ENCODE data around the gene CA10. TPM values are rescaled to one million over a fixed set of nuclear protein-coding genes. Genes with fewer than 3 reads are reported as not detected.

CA10 gene
- total RNA-seq, 4 donors from 2014 or later, result not detected

- H3K27me3 ChIP-seq, result no peaks in the 10 kb centered on the region
- H3K9me3 ChIP-seq, result no peaks in the 10 kb centered on the region
- H3K36me3 ChIP-seq, result no peaks in the 10 kb centered on the region
- no peak for DNase-seq (ENCODE audit: low spot score in 2 of 2)
- H3K4me1 ChIP-seq, result peaks cover 5% of the 10 kb centered on the region
- no peak for TF ChIP-seq CTCF (IDR thresholded peaks at IDR 0.05)
- no peak for TF ChIP-seq POLR2A (IDR thresholded peaks at IDR 0.05)
- no peak for TF ChIP-seq EP300 (IDR thresholded peaks at IDR 0.05)
- no peak for TF ChIP-seq POLR2AphosphoS5 (IDR thresholded peaks at IDR 0.05)
- 22% methylated on average over 1 of the region's 1 CpG for WGBS
- no peak overlapping the region for H3K4me3 ChIP-seq
- H3K27ac ChIP-seq, result no peak overlapping the region
Observed at GRCh38 chr17:52143542-52143941, 15.0 kb downstream of the CA10 start.

- TF ChIP-seq POLR2A (IDR thresholded peaks at IDR 0.05), result no peak
- TF ChIP-seq EP300 (IDR thresholded peaks at IDR 0.05), result no peak
- TF ChIP-seq POLR2AphosphoS5 (IDR thresholded peaks at IDR 0.05), result no peak
- TF ChIP-seq CTCF (IDR thresholded peaks at IDR 0.05), result no peak
- H3K27ac ChIP-seq, result no peak overlapping the region
- no peaks in the 10 kb centered on the region for H3K4me1 ChIP-seq
- H3K9me3 ChIP-seq, result no peaks in the 10 kb centered on the region
- H3K4me3 ChIP-seq, result no peak overlapping the region
- H3K27me3 ChIP-seq, result no peaks in the 10 kb centered on the region
- DNase-seq (ENCODE audit: low spot score in 2 of 2), result no peak
- no peaks in the 10 kb centered on the region for H3K36me3 ChIP-seq
- 82% methylated on average over 3 of the region's 3 CpGs for WGBS
Observed at GRCh38 chr17:52140601-52141000, 17.9 kb downstream of the CA10 start.

- H3K36me3 ChIP-seq, result no peaks in the 10 kb centered on the region
- no peak overlapping the region for H3K27ac ChIP-seq
Observed at GRCh38 chr17:52138752-52139151, 19.8 kb downstream of the CA10 start.

GRCh38 chr17:52138350-52138749 lies 20.2 kb downstream of the CA10 start:
- no peaks in the 10 kb centered on the region for H3K4me1 ChIP-seq
- no peaks in the 10 kb centered on the region for H3K27me3 ChIP-seq
- H3K4me3 ChIP-seq, result no peak overlapping the region
- H3K36me3 ChIP-seq, result no peaks in the 10 kb centered on the region
- TF ChIP-seq POLR2AphosphoS5 (IDR thresholded peaks at IDR 0.05), result no peak
- TF ChIP-seq POLR2A (IDR thresholded peaks at IDR 0.05), result no peak
- TF ChIP-seq CTCF (IDR thresholded peaks at IDR 0.05), result no peak
- no peak for TF ChIP-seq EP300 (IDR thresholded peaks at IDR 0.05)
- no peaks in the 10 kb centered on the region for H3K9me3 ChIP-seq
- DNase-seq (ENCODE audit: low spot score in 2 of 2), result no peak
- no peak overlapping the region for H3K27ac ChIP-seq

More at GRCh38 chr17:52138752-52139151, 19.8 kb downstream of the CA10 start:
- no peaks in the 10 kb centered on the region for H3K27me3 ChIP-seq
- TF ChIP-seq POLR2AphosphoS5 (IDR thresholded peaks at IDR 0.05) (no peak), POLR2A (IDR thresholded peaks at IDR 0.05) (no peak), EP300 (IDR thresholded peaks at IDR 0.05) (no peak), CTCF (IDR thresholded peaks at IDR 0.05) (no peak)
- no peaks in the 10 kb centered on the region for H3K9me3 ChIP-seq
- no peak overlapping the region for H3K4me3 ChIP-seq
- no peak for DNase-seq (ENCODE audit: low spot score in 2 of 2)
- WGBS, result 74% methylated on average over 4 of the region's 4 CpGs
- H3K4me1 ChIP-seq, result no peaks in the 10 kb centered on the region

- TF ChIP-seq POLR2A (IDR thresholded peaks at IDR 0.05) (no peak), CTCF (IDR thresholded peaks at IDR 0.05) (no peak), EP300 (IDR thresholded peaks at IDR 0.05) (no peak), POLR2AphosphoS5 (IDR thresholded peaks at IDR 0.05) (no peak)
- no peak for DNase-seq (ENCODE audit: low spot score in 2 of 2)
Observed at GRCh38 chr17:52136166-52136565, 22.3 kb downstream of the CA10 start.

More at GRCh38 chr17:52136166-52136565, 22.3 kb downstream of the CA10 start:
- Histone ChIP-seq H3K9me3 (no peaks in the 10 kb centered on the region), H3K4me1 (no peaks in the 10 kb centered on the region), H3K4me3 (no peak overlapping the region), H3K27ac (no peak overlapping the region), H3K36me3 (no peaks in the 10 kb centered on the region), H3K27me3 (no peaks in the 10 kb centered on the region)
- 31% methylated on average over 6 of the region's 6 CpGs for WGBS
